ENCODE data around the gene ARHGAP15. TPM values are rescaled to one million over a fixed set of nuclear protein-coding genes. Genes with fewer than 3 reads are reported as not detected.

Gene ARHGAP15
- total RNA-seq, 1 donor from 2014 or later: 9.1 TPM

GRCh38 chr2:143652692-143653091 is 523.5 kb downstream of the ARHGAP15 start:
- intact Hi-C loops (cut with DNase I): no loop called here
- Histone ChIP-seq H3K27ac (no peak overlapping the region), H3K9me3 (no peaks in the 10 kb centered on the region), H3K27me3 (no peaks in the 10 kb centered on the region), H3K4me1 (no peaks in the 10 kb centered on the region), H3K4me3 (no peak overlapping the region), H3K36me3 (no peaks in the 10 kb centered on the region)
- DNase-seq (ENCODE audit: extremely low spot score in 2 of 2): no peak
- no peak for TF ChIP-seq POLR2A (IDR thresholded peaks at IDR 0.05)

GRCh38 chr2:143668234-143668633 is 539.0 kb downstream of the ARHGAP15 start:
- intact Hi-C loops (cut with DNase I): no loop called here
- no peak for DNase-seq (ENCODE audit: extremely low spot score in 2 of 2)
- Histone ChIP-seq H3K4me3 (no peak overlapping the region), H3K27ac (no peak overlapping the region), H3K36me3 (no peaks in the 10 kb centered on the region), H3K4me1 (no peaks in the 10 kb centered on the region), H3K27me3 (no peaks in the 10 kb centered on the region), H3K9me3 (no peaks in the 10 kb centered on the region)
- TF ChIP-seq CTCF (IDR thresholded peaks at IDR 0.05): no peak
- TF ChIP-seq POLR2A (IDR thresholded peaks at IDR 0.05): no peak
- no peak for TF ChIP-seq POLR2AphosphoS5 (IDR thresholded peaks at IDR 0.05; ENCODE audit: insufficient read depth in 1 of 2, low read depth in 1 of 2)

- no peaks in the 10 kb centered on the region for H3K27me3 ChIP-seq
- H3K4me3 ChIP-seq: no peak overlapping the region
- no peak overlapping the region for H3K27ac ChIP-seq
- H3K9me3 ChIP-seq: no peaks in the 10 kb centered on the region
- intact Hi-C loops (cut with DNase I): no loop called here
- DNase-seq (ENCODE audit: extremely low spot score in 2 of 2): no peak
- no peaks in the 10 kb centered on the region for H3K4me1 ChIP-seq
- TF ChIP-seq POLR2A (IDR thresholded peaks at IDR 0.05) (no peak), CTCF (IDR thresholded peaks at IDR 0.05) (no peak), POLR2AphosphoS5 (IDR thresholded peaks at IDR 0.05; ENCODE audit: insufficient read depth in 1 of 2, low read depth in 1 of 2) (no peak)
- H3K36me3 ChIP-seq: no peaks in the 10 kb centered on the region
These were observed 544.8 kb downstream of the ARHGAP15 start for GRCh38 chr2:143674051-143674450.

GRCh38 chr2:143675021-143675420 is 545.8 kb downstream of the ARHGAP15 start:
- Histone ChIP-seq H3K27me3 (no peaks in the 10 kb centered on the region), H3K27ac (no peak overlapping the region), H3K36me3 (no peaks in the 10 kb centered on the region), H3K4me1 (no peaks in the 10 kb centered on the region), H3K9me3 (no peaks in the 10 kb centered on the region), H3K4me3 (no peak overlapping the region)
- intact Hi-C loops (cut with DNase I): no loop called here
- DNase-seq (ENCODE audit: extremely low spot score in 2 of 2): no peak
- TF ChIP-seq POLR2AphosphoS5 (IDR thresholded peaks at IDR 0.05; ENCODE audit: insufficient read depth in 1 of 2, low read depth in 1 of 2) (no peak), CTCF (IDR thresholded peaks at IDR 0.05) (no peak), POLR2A (IDR thresholded peaks at IDR 0.05) (no peak)

GRCh38 chr2:143679617-143680016 is 550.4 kb downstream of the ARHGAP15 start:
- Histone ChIP-seq H3K36me3 (no peaks in the 10 kb centered on the region), H3K27ac (no peak overlapping the region), H3K4me3 (no peak overlapping the region), H3K9me3 (no peaks in the 10 kb centered on the region), H3K4me1 (no peaks in the 10 kb centered on the region), H3K27me3 (no peaks in the 10 kb centered on the region)
- intact Hi-C loops (cut with DNase I): no loop called here
- TF ChIP-seq CTCF (IDR thresholded peaks at IDR 0.05) (no peak), POLR2AphosphoS5 (IDR thresholded peaks at IDR 0.05; ENCODE audit: insufficient read depth in 1 of 2, low read depth in 1 of 2) (no peak), POLR2A (IDR thresholded peaks at IDR 0.05) (no peak)
- no peak for DNase-seq (ENCODE audit: extremely low spot score in 2 of 2)

Measured in vagina (tissue), 2 donors.